Brain pericyte (primary cell): Measurements from ENCODE around the gene DOCK3.
"Not testable (repeated sequence)": the region's sequence is repeated elsewhere in the genome, so short reads cannot be mapped to it uniquely, and the experiment has no call there.

Experiments used
- DNase-seq: peaks from one replicate; pipeline ENCODE4 v3.0.0-alpha.2; 2012; ENCODE audit warnings: low read depth, low spot score

The DOCK3 gene

GRCh38 chr3:50675179-50676030 lies 678 bp downstream of the DOCK3 start:
- no peak for DNase-seq

- no peak for DNase-seq
Observed at GRCh38 chr3:50676031-50676705, 1.4 kb downstream of the DOCK3 start.

GRCh38 chr3:50687127-50687751 lies 12.5 kb downstream of the DOCK3 start:
- no peak for DNase-seq

GRCh38 chr3:50687916-50688315 lies 13.2 kb downstream of the DOCK3 start:
- DNase-seq = no peak

- DNase-seq = not testable (repeated sequence)
Observed at GRCh38 chr3:50688602-50689001, 13.9 kb downstream of the DOCK3 start.

GRCh38 chr3:50689558-50689957 lies 14.8 kb downstream of the DOCK3 start:
- DNase-seq = no peak

GRCh38 chr3:50695031-50695430 lies 20.3 kb downstream of the DOCK3 start:
- DNase-seq = no peak

GRCh38 chr3:50696276-50696675 lies 21.5 kb downstream of the DOCK3 start:
- no peak for DNase-seq

GRCh38 chr3:50698269-50698668 lies 23.5 kb downstream of the DOCK3 start:
- no peak for DNase-seq

GRCh38 chr3:50708620-50709019 lies 33.9 kb downstream of the DOCK3 start:
- no peak for DNase-seq

- no peak for DNase-seq
Observed at GRCh38 chr3:50714946-50715345, 40.2 kb downstream of the DOCK3 start.

- DNase-seq = no peak
Observed at GRCh38 chr3:50724831-50725230, 50.1 kb downstream of the DOCK3 start.

GRCh38 chr3:50734985-50735384 lies 60.3 kb downstream of the DOCK3 start:
- DNase-seq = no peak

GRCh38 chr3:50737193-50737905 lies 62.6 kb downstream of the DOCK3 start:
- no peak for DNase-seq

- DNase-seq = no peak
Observed at GRCh38 chr3:50737906-50738598, 63.3 kb downstream of the DOCK3 start.

GRCh38 chr3:50743643-50744042 lies 68.9 kb downstream of the DOCK3 start:
- no peak for DNase-seq

GRCh38 chr3:50749822-50750221 lies 75.1 kb downstream of the DOCK3 start:
- DNase-seq = no peak

- DNase-seq = no peak
Observed at GRCh38 chr3:50759015-50759414, 84.3 kb downstream of the DOCK3 start.

GRCh38 chr3:50777680-50778079 lies 103.0 kb downstream of the DOCK3 start:
- no peak for DNase-seq

- DNase-seq = not testable (repeated sequence)
Observed at GRCh38 chr3:50781766-50782165, 107.0 kb downstream of the DOCK3 start.

- DNase-seq = no peak
Observed at GRCh38 chr3:50786631-50787030, 111.9 kb downstream of the DOCK3 start.
